Cardiac muscle cell (in vitro differentiated cells and primary cell): ENCODE data around the gene LRP1B. TPM values are rescaled to one million over a fixed set of nuclear protein-coding genes. Genes with fewer than 3 reads are reported as not detected.

Experiments used
- DNase-seq, 2 donors: peaks; one replicate each; pipeline versions ENCODE4 v3.0.0 to v3.0.0-alpha.2; 2010 to 2017; ENCODE audit warnings: low read depth in 1 of 2, low spot score in 1 of 2
- H3K27ac ChIP-seq: fragments of 200-600 bp; sonication (generic); 2 replicates; pipeline ENCODE4 v1.5.1; 2016
- H3K27me3 ChIP-seq: fragments of 200-600 bp; sonication (generic); 2 replicates; pipeline ENCODE4 v1.6.0; 2016; ENCODE audit warnings: control low read depth
- H3K36me3 ChIP-seq: fragments of 200-600 bp; sonication (generic); 2 replicates; pipeline ENCODE4 v1.5.1; 2016; ENCODE audit warnings: control low read depth
- H3K4me1 ChIP-seq: fragments of 200-600 bp; sonication (generic); 2 replicates; pipeline ENCODE4 v1.8.1; 2017; ENCODE audit warnings: low read depth, mild to moderate bottlenecking, mixed run types
- H3K4me3 ChIP-seq: fragments of 200-600 bp; sonication (generic); 2 replicates; pipeline ENCODE4 v1.5.1; 2016; ENCODE audit warnings: mild to moderate bottlenecking
- H3K9me3 ChIP-seq: fragments of 200-600 bp; sonication (generic); 2 replicates; pipeline ENCODE4 v1.5.1; 2017; ENCODE audit warnings: low read depth, mild to moderate bottlenecking, control low read depth
- CTCF ChIP-seq: IDR thresholded peaks from 2 replicates; pipeline ENCODE4 v1.5.1; 2012; ENCODE audit warnings: low read depth, mild to moderate bottlenecking, low read length
- polyA plus RNA-seq: library from polyadenylated mRNA; unstranded; fragments of >200 nt; fragmentation: Nextera tagmentation; extraction: Ambion mirVana; gene quantifications from 2 replicates; pipeline ENCODE4 v1.2.1, GENCODE V29; 2016
- total RNA-seq: library from RNA; depleted of rRNA; stranded (reverse); fragments of >200 nt; gene quantifications from 2 replicates; pipeline ENCODE4 v1.2.3, GENCODE V29; 2016

LRP1B gene
- total and polyA plus RNA-seq, 2 experiments from 2014 or later: 1.2 to 2.5 TPM

GRCh38 chr2:141767051-141767450 lies 363.8 kb downstream of the LRP1B start:
- H3K36me3 ChIP-seq: no peaks in the 10 kb centered on the region
- H3K27ac ChIP-seq: no peak overlapping the region
- no peaks in the 10 kb centered on the region for H3K27me3 ChIP-seq
- H3K9me3 ChIP-seq: no peaks in the 10 kb centered on the region
- H3K4me1 ChIP-seq: peaks cover 6% of the 10 kb centered on the region
- peak in 1 of 2 donors; percentile 12 for DNase-seq
- H3K4me3 ChIP-seq: no peak overlapping the region
- no peak for TF ChIP-seq CTCF

- Histone ChIP-seq H3K4me3 (no peak overlapping the region), H3K9me3 (no peaks in the 10 kb centered on the region), H3K4me1 (peaks cover 6% of the 10 kb centered on the region), H3K27ac (no peak overlapping the region), H3K27me3 (no peaks in the 10 kb centered on the region), H3K36me3 (no peaks in the 10 kb centered on the region)
- TF ChIP-seq CTCF: no peak
- DNase-seq: no peak
These were observed 364.6 kb downstream of the LRP1B start for GRCh38 chr2:141766225-141766624.

GRCh38 chr2:141748616-141749015 lies 382.2 kb downstream of the LRP1B start:
- no peak for TF ChIP-seq CTCF
- DNase-seq: no peak

GRCh38 chr2:141741652-141742051 lies 389.2 kb downstream of the LRP1B start:
- TF ChIP-seq CTCF: no peak
- DNase-seq: no peak
- no peaks in the 10 kb centered on the region for H3K4me1 ChIP-seq
- no peaks in the 10 kb centered on the region for H3K9me3 ChIP-seq
- no peaks in the 10 kb centered on the region for H3K36me3 ChIP-seq
- H3K27ac ChIP-seq: no peak overlapping the region
- no peak overlapping the region for H3K4me3 ChIP-seq
- H3K27me3 ChIP-seq: no peaks in the 10 kb centered on the region

More at GRCh38 chr2:141748616-141749015, 382.2 kb downstream of the LRP1B start:
- Histone ChIP-seq H3K27me3 (no peaks in the 10 kb centered on the region), H3K27ac (no peak overlapping the region), H3K36me3 (no peaks in the 10 kb centered on the region), H3K4me1 (no peaks in the 10 kb centered on the region), H3K4me3 (no peak overlapping the region), H3K9me3 (no peaks in the 10 kb centered on the region)

GRCh38 chr2:141737492-141738255 lies 393.1 kb downstream of the LRP1B start:
- Histone ChIP-seq H3K27me3 (no peaks in the 10 kb centered on the region), H3K27ac (no peak overlapping the region), H3K9me3 (no peaks in the 10 kb centered on the region), H3K4me1 (no peaks in the 10 kb centered on the region), H3K4me3 (no peak overlapping the region), H3K36me3 (no peaks in the 10 kb centered on the region)
- DNase-seq: no peak
- TF ChIP-seq CTCF: no peak
